Measurements from ENCODE around the gene ITGB3. TPM values are rescaled to one million over a fixed set of nuclear protein-coding genes. Genes with fewer than 3 reads are reported as not detected.

The ITGB3 gene
- total RNA-seq, 2 donors from 2014 or later = 1.9 to 15.4 TPM

- intact Hi-C loops (cut with DNase I) = no loop called here
Measured at GRCh38 chr17:47289302-47289701, 35.7 kb downstream of the ITGB3 start.

GRCh38 chr17:47290870-47291241, 37.2 kb downstream of the ITGB3 start:
- H3K36me3 ChIP-seq = no peaks in the 10 kb centered on the region
- no peak for DNase-seq
- TF ChIP-seq CTCF (IDR thresholded peaks at IDR 0.05) = no peak
- no peak overlapping the region for H3K9ac ChIP-seq (ENCODE audit: low read depth in 2 of 2, low read length in 2 of 2)
- H3K4me3 ChIP-seq = no peak overlapping the region
- no peaks in the 10 kb centered on the region for H3K27me3 ChIP-seq
- H3K9me3 ChIP-seq = no peaks in the 10 kb centered on the region
- H3K27ac ChIP-seq = no peak overlapping the region
- intact Hi-C loops (cut with DNase I) = no loop called here
- H3K4me1 ChIP-seq = no peaks in the 10 kb centered on the region

More at GRCh38 chr17:47289302-47289701, 35.7 kb downstream of the ITGB3 start:
- Histone ChIP-seq H3K4me1 (no peaks in the 10 kb centered on the region), H3K27ac (no peak overlapping the region), H3K4me3 (no peak overlapping the region), H3K9ac (ENCODE audit: low read depth in 2 of 2, low read length in 2 of 2) (no peak overlapping the region), H3K9me3 (no peaks in the 10 kb centered on the region), H3K36me3 (no peaks in the 10 kb centered on the region), H3K27me3 (no peaks in the 10 kb centered on the region)
- no peak for DNase-seq
- TF ChIP-seq CTCF (IDR thresholded peaks at IDR 0.05) = no peak

DNA sequence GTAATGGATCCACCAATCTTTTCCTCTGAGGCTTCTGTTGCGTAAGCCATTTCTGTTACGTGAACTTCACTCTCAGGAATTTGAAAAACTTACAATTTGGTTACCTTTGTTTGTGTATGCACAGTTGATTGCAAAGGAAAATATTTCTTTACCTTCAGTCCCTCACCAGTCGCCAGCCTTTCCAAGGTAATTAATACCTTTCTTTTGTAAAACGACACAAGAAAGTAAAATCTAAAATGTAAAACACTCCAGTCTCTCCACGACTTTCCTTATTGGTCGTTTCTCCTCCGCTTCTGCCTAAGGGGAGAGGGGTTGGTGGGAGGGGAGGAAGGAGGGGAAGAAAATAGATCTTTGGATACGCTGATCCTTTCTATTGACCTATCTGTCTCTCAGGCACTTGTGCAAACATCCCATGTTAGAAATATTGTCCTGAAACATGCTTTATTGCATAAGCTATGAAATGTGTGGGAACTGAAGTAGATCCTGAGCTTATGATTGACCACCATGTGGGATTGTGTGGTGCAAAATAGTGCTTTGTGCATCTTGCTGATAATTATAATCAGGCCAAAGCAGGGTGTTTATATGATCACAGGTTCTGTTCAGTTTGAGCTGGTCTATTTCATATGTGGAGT, 37.7 kb downstream of the ITGB3 start:
- intact Hi-C loops (cut with DNase I) = no loop called here
- H3K36me3 ChIP-seq = no peaks in the 10 kb centered on the region
- H3K9ac ChIP-seq (ENCODE audit: low read depth in 2 of 2, low read length in 2 of 2) = no peak overlapping the region
- H3K27me3 ChIP-seq = no peaks in the 10 kb centered on the region
- no peak overlapping the region for H3K4me3 ChIP-seq
- DNase-seq = no peak
- H3K9me3 ChIP-seq = no peaks in the 10 kb centered on the region
- no peaks in the 10 kb centered on the region for H3K4me1 ChIP-seq
- H3K27ac ChIP-seq = no peak overlapping the region
- no peak for TF ChIP-seq CTCF (IDR thresholded peaks at IDR 0.05)

- no peak overlapping the region for H3K4me3 ChIP-seq
- DNase-seq = no peak
- no peak for TF ChIP-seq CTCF (IDR thresholded peaks at IDR 0.05)
- no peaks in the 10 kb centered on the region for H3K27me3 ChIP-seq
- no peaks in the 10 kb centered on the region for H3K9me3 ChIP-seq
- no peaks in the 10 kb centered on the region for H3K36me3 ChIP-seq
- no peak overlapping the region for H3K27ac ChIP-seq
- intact Hi-C loops (cut with DNase I) = no loop called here
- no peaks in the 10 kb centered on the region for H3K4me1 ChIP-seq
- no peak overlapping the region for H3K9ac ChIP-seq (ENCODE audit: low read depth in 2 of 2, low read length in 2 of 2)
Measured at GRCh38 chr17:47292206-47292605, 38.6 kb downstream of the ITGB3 start.

GRCh38 chr17:47295037-47295873, 41.6 kb downstream of the ITGB3 start:
- intact Hi-C loops (cut with DNase I) = no loop called here
- TF ChIP-seq CTCF (IDR thresholded peaks at IDR 0.05) = no peak
- Histone ChIP-seq H3K36me3 (no peaks in the 10 kb centered on the region), H3K4me1 (no peaks in the 10 kb centered on the region), H3K9me3 (no peaks in the 10 kb centered on the region), H3K27ac (no peak overlapping the region), H3K4me3 (no peak overlapping the region), H3K9ac (ENCODE audit: low read depth in 2 of 2, low read length in 2 of 2) (no peak overlapping the region), H3K27me3 (no peaks in the 10 kb centered on the region)
- no peak for DNase-seq

Data from colonic mucosa (tissue), 4 donors.